ENCODE measurements around the gene TMEM42.

DNA sequence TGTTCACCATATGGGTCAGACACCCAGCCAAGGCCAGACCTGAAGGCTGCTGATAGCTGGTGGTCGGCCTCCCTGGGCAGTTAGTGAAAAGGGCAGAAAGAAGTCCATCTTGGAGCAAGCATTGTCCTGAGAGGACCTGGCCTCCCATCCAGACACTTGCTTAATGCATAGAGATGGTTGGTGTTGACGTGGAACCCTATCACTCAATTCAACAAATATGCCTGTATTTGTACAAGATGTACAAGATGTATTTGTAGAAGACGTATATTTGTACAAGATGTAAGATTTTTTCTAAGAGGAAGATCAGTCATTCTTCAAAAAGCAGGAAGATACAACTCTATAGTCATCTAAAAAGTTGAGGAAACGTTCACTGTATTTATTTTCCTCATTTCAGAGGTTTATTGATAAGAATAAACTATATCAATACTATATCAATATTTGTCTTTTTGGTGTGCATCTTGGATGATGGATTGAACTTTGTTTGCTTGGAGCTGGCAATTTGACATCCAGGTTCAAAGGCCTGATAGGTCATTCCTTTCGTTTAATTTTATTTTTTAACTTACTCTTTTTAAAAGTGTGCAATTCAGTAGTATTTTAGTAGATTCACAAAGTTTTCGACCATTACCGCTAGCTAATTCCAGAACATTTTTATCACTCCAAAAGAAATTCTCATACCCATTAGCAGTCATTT lies 5.9 kb downstream of the TMEM42 start:
- TF ChIP-seq TCF7 (IDR thresholded peaks at IDR 0.05; ENCODE audit: low read depth) (no peak), FOXJ3 (CRISPR knock-in tag; IDR thresholded peaks at IDR 0.05; ENCODE audit: borderline replicate concordance) (no peak), KAT7 (CRISPR knock-in tag; IDR thresholded peaks at IDR 0.05; ENCODE audit: borderline replicate concordance) (no peak)
- TF ChIP-seq, protein P1, sequence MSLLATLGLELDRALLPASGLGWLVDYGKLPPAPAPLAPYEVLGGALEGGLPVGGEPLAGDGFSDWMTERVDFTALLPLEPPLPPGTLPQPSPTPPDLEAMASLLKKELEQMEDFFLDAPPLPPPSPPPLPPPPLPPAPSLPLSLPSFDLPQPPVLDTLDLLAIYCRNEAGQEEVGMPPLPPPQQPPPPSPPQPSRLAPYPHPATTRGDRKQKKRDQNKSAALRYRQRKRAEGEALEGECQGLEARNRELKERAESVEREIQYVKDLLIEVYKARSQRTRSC (CRISPR knock-in tag; IDR thresholded peaks at IDR 0.05; ENCODE audit: low read depth) = no peak
